Stimulated activated CD8-positive, alpha-beta memory T cell treated with anti-CD3 and anti-CD28 coated beads, Interleukin-12 subunit alpha, Interleukin-12 subunit beta, amount 100 ng/mL, for 1 hour (primary cell): ENCODE measurements around the gene SNCB.

Experiments used
- DNase-seq: peaks from one replicate; pipeline ENCODE4 v3.0.0-alpha.2; 2020; ENCODE audit warnings: low read depth

The SNCB gene

GRCh38 chr5:176574297-176574591 lies 56.1 kb downstream of the SNCB start:
- DNase-seq, result no peak

- DNase-seq, result peak; percentile 70
Observed at GRCh38 chr5:176573564-176574296, 56.6 kb downstream of the SNCB start.
